Measurements from ENCODE around the gene MYBPH. TPM values are rescaled to one million over a fixed set of nuclear protein-coding genes. Genes with fewer than 3 reads are reported as not detected.

MYBPH gene
- polyA plus RNA-seq, 10 donors: 136 to 473 (median 236) TPM

- DNase-seq: no peak
Measured at GRCh38 chr1:203133970-203134725, 41.5 kb downstream of the MYBPH start.

- no peak for DNase-seq
Measured at GRCh38 chr1:203131548-203132200, 44.0 kb downstream of the MYBPH start.

- DNase-seq: no peak
Measured at GRCh38 chr1:203130358-203130985, 45.2 kb downstream of the MYBPH start.

- DNase-seq: peak in 2 of 3 donors; percentile 18 to 32
Measured at GRCh38 chr1:203129501-203130231, 46.0 kb downstream of the MYBPH start.

DNA sequence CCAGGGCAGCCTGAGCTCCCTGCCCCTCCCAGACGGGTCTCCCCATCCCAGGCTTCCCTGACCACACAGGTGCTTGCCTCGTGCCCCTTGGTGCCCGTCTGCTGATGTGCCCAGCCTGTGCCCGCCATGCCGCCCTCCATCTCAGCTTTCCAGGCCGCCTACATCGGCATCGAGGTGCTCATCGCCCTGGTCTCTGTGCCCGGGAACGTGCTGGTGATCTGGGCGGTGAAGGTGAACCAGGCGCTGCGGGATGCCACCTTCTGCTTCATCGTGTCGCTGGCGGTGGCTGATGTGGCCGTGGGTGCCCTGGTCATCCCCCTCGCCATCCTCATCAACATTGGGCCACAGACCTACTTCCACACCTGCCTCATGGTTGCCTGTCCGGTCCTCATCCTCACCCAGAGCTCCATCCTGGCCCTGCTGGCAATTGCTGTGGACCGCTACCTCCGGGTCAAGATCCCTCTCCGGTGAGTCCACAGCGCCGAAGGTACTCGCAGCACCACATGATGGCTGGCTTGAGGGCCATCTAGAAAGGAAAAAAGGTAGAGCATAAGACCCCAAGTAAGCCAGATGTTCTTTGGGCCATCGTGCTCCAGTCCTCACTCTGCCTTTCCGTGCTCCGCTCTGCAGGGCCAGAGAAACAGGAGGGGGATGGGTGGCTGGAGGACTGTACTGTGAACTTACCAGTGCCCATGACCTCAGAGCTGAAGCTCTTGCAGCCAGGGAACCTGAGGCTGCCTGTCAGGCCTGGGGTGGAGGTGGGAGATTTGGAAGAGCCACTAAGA is 46.7 kb downstream of the MYBPH start:
- no peak for DNase-seq

GRCh38 chr1:203128431-203128715 is 47.3 kb downstream of the MYBPH start:
- no peak for DNase-seq

- peak in 2 of 3 donors; percentile 45 to 72 for DNase-seq
Measured at GRCh38 chr1:203127666-203128430, 47.8 kb downstream of the MYBPH start, which contains the start of gene ADORA1. ADORA1 (plus strand) TSS chr1:203127726; CDS start chr1:203128842, 1,116 bp downstream.

DNA sequence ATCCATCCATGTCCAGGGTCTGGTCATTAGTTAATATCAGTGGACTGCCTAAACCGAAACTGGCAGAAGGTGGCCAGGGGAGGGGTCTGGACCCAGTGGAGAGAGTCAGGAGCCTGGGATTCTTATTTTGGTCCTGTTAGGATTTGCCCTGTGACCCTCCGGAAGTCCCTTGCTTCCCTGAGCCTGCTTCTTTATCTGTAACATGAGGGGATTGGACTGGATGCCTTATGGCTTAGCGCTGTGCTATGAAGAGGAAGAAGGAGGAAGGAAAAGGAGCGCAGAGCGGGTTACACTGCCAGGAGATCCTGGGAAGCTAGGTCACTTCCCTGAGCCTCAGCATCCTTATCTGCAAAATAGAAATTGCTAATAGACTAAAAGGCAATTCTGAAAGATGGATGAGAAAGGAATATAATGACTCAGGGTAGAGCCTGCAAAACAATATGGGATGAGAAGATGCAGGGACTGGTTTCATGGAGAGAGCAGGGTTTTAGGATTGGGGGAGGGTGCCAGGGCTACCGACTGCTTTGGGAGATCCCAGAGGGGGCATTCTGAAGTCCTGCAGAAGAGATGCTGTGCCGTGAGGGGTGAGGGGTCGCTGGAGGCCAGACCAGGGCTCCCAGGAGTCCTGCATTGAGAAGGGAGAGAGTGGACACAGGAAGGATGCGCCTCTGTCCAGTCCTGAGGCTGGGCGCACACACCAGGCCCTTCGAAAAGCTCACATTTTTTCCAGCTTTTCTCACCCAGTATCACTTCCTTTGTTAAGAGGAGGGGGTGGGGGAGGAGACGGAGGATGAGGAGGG is 48.6 kb downstream of the MYBPH start:
- DNase-seq: no peak

DNA sequence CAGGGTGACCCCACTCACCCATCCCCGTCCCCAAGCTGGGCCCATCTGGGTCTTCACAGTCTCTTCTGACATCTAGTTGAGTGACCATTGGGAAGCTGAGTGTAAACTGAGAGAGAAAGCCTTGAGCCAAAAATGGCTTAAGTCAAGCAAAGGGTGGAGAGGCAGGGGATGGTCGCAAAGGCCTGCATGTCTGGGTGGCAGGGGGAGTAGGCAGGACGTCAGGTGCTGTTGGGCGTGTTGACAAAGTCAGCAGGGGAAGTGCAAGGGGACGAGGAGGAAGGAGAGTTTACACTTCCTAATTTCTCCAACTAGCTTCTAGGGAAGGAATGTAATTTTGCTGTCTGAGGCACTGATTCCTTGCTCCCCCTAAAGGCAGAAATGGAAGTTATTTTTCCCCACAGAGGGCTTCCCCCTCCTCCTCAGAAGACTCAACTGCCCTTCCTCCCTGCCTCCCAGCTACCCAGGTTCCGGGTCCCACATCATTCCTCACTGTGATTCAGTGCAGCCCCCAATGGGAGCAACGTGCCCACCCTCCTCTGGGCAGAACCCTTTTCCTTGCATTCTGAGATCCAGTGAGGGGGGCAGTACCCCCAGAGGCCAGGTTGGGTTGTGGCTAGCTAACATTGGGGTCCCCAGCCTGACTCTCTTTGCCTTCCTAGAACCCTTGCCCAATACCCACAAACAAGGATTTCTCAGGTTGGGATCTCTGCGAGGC is 49.3 kb downstream of the MYBPH start:
- peak in 2 of 3 donors; percentile 15 to 56 for DNase-seq

GRCh38 chr1:203124546-203125317 is 50.9 kb downstream of the MYBPH start:
- no peak for DNase-seq

DNA sequence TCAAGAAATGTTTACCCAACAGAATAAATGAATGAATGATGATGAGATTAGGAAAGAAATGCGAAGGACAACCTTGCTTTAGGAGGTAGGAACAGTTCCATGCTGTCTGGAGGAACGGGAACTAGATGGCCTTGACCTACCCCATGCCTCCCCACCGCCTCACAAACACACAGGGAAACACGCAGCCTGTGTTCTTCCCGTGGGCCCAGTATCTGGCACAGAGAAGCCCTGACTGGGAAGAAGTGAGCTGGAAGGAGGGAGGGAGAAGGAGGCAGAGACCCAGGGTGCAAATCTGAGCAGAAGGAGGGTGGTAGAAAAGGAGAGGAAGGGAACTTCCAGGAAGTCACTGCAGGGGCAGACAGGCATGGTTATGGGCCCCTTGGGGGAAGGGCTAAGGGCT is 51.6 kb downstream of the MYBPH start:
- no peak for DNase-seq

GRCh38 chr1:203122159-203122558 is 53.5 kb downstream of the MYBPH start:
- no peak for DNase-seq

- DNase-seq: no peak
Measured at GRCh38 chr1:203121186-203122015, 54.2 kb downstream of the MYBPH start.

DNA sequence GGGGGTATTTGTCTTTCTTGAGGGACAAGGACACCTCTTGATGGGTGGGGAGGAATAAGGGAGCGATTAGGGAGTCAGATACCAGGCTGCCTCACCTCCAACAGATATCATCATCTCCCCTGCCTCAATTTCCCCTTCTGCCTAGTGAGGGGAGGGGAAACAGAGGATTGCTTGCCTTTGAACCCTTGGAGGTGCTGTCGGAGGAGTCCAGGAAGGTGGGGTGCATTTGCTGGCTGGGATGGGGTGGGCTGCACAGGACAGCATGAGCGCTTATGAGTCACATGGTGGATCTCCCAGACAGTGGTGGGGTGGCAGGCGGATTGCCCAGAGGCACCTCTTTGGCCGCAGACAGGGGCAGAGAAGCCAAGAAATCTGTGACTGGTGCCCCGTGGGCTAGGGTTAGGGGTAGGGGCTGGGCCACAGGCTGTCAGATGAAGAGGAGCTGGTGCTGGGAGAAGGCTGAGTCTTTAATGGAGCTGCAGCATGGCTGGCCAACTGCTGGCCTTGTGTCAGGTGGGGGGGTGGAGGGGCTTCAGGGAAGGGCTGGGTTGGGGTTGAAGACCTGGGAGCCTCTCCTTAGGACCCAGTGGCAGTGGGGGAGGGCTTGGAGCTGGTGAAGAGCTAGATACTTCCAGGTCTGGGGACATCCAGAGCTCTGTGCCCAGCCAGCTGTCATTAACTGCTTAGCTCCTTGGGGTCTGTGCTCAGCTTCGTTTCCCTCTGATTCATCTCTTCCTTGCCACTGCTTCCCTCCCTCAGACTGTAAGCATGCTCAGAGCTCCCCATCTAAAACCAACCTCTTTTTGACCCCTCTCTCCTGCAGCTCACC is 55.1 kb downstream of the MYBPH start:
- no peak for DNase-seq

Measured in muscle of back (tissue), 11 donors.